Measurements from ENCODE around the gene TBC1D8B. TPM values are rescaled to one million over a fixed set of nuclear protein-coding genes. Genes with fewer than 3 reads are reported as not detected.

TBC1D8B gene
- total RNA-seq, 2 experiments from 2014 or later, result 1.4 to 6.1 TPM

DNA sequence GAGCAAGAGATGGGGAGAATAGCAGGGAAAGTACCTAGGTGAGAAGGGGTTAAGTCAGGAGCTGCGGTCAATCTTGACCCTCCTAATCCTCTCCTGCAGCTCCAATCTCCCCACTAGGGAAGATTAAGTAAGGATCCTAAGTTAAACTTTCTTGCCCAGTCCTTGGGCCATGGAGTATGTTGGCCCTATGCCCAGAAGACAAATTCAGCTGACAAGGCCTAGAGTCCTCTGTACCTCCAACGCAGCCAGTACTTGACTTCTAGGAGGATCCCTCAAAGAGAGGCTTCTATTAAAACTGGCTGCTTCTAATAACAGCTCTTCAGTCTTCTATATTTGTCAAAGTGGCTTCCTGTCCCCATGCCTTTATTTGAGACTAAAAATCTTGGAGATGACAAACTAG is 119.2 kb downstream of the TBC1D8B start:
- H3K9me3 ChIP-seq (ENCODE audit: low read length), result no peaks in the 10 kb centered on the region
- TF ChIP-seq, protein P1, sequence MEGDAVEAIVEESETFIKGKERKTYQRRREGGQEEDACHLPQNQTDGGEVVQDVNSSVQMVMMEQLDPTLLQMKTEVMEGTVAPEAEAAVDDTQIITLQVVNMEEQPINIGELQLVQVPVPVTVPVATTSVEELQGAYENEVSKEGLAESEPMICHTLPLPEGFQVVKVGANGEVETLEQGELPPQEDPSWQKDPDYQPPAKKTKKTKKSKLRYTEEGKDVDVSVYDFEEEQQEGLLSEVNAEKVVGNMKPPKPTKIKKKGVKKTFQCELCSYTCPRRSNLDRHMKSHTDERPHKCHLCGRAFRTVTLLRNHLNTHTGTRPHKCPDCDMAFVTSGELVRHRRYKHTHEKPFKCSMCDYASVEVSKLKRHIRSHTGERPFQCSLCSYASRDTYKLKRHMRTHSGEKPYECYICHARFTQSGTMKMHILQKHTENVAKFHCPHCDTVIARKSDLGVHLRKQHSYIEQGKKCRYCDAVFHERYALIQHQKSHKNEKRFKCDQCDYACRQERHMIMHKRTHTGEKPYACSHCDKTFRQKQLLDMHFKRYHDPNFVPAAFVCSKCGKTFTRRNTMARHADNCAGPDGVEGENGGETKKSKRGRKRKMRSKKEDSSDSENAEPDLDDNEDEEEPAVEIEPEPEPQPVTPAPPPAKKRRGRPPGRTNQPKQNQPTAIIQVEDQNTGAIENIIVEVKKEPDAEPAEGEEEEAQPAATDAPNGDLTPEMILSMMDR (conservative IDR thresholded peaks at IDR 0.05; ENCODE audit: low read length), result no peak
- TF ChIP-seq EZH2phosphoT487 (IDR thresholded peaks at IDR 0.05; ENCODE audit: borderline replicate concordance, low read depth, low read length), result no peak
- no peaks in the 10 kb centered on the region for H3K4me1 ChIP-seq (ENCODE audit: insufficient read depth, low read length, poor library complexity, severe bottlenecking)
- intact Hi-C loops (cut with micrococcal nuclease; ENCODE audit: unreplicated experiment), result no loop called here
- no peaks in the 10 kb centered on the region for H3K36me3 ChIP-seq (ENCODE audit: insufficient read depth, low read length)
- ChIA-PET POLR2A (no interaction called here), CTCF (ENCODE audit: unreplicated experiment) (no interaction called here)
- no peak for DNase-seq (ENCODE audit: low spot score)
- H3K4me3 ChIP-seq (ENCODE audit: low read depth, low read length, poor library complexity, severe bottlenecking), result no peak overlapping the region
- H4K20me1 ChIP-seq (ENCODE audit: insufficient read depth, low read length), result no peaks in the 10 kb centered on the region
- no peak overlapping the region for H3K4me2 ChIP-seq (ENCODE audit: low read length)
- H3K27ac ChIP-seq (ENCODE audit: low read depth, low read length, poor library complexity, severe bottlenecking), result no peak overlapping the region
- H3K79me2 ChIP-seq (ENCODE audit: insufficient read depth, low read depth, low read length), result no peaks in the 10 kb centered on the region
- no peak overlapping the region for H2AFZ ChIP-seq (ENCODE audit: low read length)
- no TSS peak for BruUV-seq (replicated peaks)
- H3K9me2 ChIP-seq (ENCODE audit: insufficient read depth, low read length), result no peaks in the 10 kb centered on the region

Other genes with a start within 250 kb of the TBC1D8B start
- gene RADX, start 190.7 kb upstream of the TBC1D8B start, total RNA-seq (2014; rRNA removed; shearing (Covaris generic)), result 30.8 and 34.8 TPM in 2 replicates
- 34.0 and 35.7 TPM in 2 replicates for gene RADX, start 190.7 kb upstream of the TBC1D8B start, total RNA-seq (2022)
- gene RNF128, start 76.0 kb upstream of the TBC1D8B start, total RNA-seq (2014; rRNA removed; shearing (Covaris generic)), result not detected in 2 replicates
- not detected in 2 replicates for gene RNF128, start 76.0 kb upstream of the TBC1D8B start, total RNA-seq (2022)
- not detected in 2 replicates for gene RIPPLY1, start 100.7 kb downstream of the TBC1D8B start, total RNA-seq (2014; rRNA removed; shearing (Covaris generic))
- not detected in 2 replicates for gene RIPPLY1, start 100.7 kb downstream of the TBC1D8B start, total RNA-seq (2022)
- not detected in 2 replicates for gene CLDN2, start 117.7 kb downstream of the TBC1D8B start, total RNA-seq (2014; rRNA removed; shearing (Covaris generic))
- gene CLDN2, start 117.7 kb downstream of the TBC1D8B start, total RNA-seq (2022), result not detected in 2 replicates
- 6.8 and 13.4 TPM in 2 replicates for gene MORC4, start 197.5 kb downstream of the TBC1D8B start, total RNA-seq (2014; rRNA removed; shearing (Covaris generic))
- 11.5 and 11.7 TPM in 2 replicates for gene MORC4, start 197.5 kb downstream of the TBC1D8B start, total RNA-seq (2022)

Measured in OCI-LY7 (cell line).